Stimulated activated CD4-positive, alpha-beta T cell treated with anti-CD3 and anti-CD28 coated beads, Interleukin-4, amount 100 ng/mL, for 24 hours (primary cell): ENCODE measurements around the gene NRG2.

Experiments
- DNase-seq: peaks from one replicate; pipeline ENCODE4 v3.0.0-alpha.2; 2020

NRG2 gene

DNA sequence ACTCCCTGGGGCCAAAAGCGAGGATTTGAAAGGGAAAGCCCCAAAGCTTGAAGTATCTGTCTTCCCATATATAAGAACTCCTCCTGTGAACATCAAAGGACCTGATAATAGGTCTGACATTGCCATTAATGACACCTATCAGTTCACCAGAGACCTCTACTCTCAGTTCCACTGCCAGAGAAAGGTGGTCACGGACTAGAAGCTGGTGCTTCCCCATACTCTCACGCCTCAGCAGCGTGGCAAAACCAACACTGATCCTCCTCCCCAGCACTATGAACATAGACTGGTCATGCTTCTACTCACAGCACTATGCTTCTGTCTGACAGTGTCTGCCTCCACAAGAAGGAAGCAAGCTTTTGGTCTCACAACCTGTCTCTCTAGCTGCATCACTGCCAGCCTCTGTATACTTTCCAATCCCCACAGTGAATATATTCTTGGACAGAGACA is 37.9 kb downstream of the NRG2 start:
- DNase-seq, result no peak

DNA sequence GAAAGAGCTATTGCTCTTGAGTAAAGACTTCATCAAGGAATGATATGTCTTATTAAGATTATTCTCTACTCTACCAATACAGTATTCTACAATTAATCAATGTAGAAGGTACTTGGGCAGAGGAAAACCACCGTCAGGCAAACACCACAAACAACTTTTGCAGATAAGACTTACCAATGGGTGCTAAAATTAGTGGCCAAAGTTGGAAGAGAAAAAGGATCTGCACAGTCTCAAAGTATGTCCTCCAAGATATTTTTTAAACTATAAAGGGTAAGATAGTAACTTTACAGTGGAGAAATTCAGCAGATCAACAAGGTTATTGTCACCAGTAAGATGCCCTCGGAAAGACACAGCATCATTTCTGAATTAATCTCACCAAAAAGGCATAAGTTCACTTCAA is 38.9 kb downstream of the NRG2 start:
- no peak for DNase-seq

DNA sequence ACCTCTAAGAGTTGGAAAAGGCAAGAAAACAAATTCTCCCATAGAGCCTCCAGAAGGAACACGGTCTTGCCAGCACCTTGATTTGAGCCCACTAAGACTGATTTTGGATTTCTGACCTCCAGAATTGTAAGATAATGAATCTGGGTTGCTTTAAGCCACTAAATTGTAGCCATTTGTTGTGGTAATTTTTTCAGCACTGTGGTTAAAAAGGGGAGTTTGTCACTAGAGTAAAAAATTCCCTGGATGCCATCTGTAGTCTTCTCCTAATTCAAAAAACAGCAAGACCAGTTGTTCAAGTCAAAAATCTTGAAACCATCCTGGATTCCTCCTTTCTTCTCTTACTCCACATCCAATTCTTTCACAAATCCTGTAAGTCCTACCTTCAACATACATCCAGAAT is 39.6 kb downstream of the NRG2 start:
- no peak for DNase-seq

DNA sequence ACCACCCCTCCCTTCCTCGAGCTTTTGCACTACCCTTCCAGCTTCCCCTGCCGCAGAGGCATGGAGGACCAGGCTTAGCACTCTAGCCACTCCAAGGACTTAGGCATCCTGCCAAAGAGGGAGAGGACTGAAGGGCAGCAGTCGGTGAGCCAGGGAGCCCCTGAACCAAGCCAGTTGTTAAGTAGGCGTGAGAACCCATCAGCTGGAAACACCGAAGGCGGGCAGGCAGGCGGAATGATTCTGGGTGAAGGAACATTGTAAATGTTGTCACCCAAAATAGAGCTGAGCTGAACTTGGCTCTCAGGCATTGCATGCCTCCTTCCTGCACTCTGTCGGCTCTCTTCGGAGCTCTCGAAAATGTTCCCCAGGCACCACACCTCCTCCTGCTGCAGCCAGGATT is 42.8 kb downstream of the NRG2 start:
- DNase-seq, result no peak

DNA sequence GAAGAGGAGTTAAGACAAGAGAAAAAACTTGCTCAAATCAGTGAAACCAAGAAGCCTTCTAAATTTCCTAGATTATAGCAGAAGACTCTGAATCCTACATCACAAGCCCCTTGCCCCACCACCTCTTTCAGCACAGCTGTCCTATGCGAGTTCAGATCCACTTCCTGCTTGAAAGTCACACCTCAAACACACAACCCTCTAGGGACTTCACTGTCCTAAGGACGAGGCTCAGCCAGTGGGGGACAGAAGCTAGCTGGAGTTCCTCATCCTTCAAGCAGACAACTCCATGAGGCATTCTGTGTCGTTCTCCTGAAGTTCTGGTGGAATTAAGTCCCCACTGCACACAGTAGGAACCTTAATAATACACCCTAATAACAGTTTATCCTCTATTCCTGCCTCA is 44.3 kb downstream of the NRG2 start:
- DNase-seq, result no peak

DNA sequence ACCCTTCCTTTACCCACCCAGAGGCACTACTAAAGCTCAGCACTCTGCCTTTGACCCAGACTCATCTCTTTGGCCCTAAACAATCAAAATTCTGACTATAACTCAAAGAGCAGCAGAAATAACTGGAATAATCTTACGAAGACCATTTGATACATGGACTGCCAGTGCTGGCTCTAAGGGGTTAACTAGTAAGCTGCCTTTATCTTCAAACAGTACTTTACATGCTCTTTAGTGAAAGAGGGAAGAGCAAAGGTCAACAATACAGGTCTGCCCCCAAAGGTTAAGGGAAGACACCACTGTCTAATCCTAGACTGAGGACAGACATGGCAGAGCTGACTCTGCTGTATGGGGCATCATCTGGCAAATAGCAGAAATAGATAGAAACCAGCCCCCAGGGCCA is 45.8 kb downstream of the NRG2 start:
- DNase-seq, result no peak

DNA sequence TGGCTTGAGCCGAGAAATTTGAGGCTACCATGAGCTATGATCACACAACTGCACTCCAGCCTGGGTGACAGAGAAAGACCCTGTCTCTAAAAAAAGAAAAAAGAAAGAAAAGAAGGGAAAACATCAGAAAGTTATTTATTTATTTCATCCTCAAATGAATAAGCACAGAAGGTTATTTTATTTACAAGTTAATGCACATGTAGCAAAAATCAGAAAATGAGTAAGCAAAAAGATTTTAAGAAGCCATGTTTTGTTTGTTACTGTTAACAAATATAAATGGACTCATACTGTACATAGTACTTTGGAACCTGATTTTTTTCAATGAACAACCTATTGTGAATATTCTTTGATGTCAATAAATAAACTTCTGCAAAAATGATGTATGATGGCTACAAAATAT is 47.2 kb downstream of the NRG2 start:
- DNase-seq, result no peak

DNA sequence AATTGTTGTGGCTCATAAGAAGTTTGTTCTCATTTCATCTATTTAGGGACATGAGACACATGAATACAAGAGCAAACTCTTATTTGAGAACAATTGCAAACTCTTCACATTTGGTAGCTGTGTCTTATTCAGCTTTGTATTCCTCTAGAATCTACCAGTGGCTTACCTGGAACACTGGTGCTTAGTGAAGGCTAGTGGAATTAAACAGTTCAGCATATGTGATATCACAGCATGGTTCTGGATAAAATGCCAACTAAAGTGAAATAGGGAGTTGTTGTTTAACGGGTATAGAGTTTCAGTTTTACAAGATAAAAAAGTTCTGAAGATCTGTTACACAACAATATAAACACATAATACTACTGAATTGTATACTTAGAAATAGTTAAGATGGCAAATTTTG is 48.9 kb downstream of the NRG2 start:
- no peak for DNase-seq

DNA sequence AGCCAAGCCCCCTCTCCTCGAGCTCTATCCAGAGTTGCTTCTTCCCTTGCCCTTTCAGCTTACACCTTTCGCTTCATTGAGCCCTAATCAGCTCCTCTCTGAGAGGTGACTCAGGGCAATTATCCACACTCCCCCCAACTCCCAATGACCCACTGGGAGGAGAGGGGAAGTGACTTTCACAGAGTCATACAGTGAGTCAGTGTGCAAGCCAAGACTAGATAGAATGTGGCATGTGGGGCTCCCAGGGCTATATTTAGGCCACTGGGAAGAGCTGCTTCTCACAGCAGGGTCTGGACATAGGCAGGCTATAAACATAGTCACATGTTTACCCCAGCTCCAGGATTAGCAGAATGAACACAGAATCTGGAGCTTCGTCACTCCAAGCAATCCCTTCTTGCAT is 57.4 kb downstream of the NRG2 start:
- no peak for DNase-seq

DNA sequence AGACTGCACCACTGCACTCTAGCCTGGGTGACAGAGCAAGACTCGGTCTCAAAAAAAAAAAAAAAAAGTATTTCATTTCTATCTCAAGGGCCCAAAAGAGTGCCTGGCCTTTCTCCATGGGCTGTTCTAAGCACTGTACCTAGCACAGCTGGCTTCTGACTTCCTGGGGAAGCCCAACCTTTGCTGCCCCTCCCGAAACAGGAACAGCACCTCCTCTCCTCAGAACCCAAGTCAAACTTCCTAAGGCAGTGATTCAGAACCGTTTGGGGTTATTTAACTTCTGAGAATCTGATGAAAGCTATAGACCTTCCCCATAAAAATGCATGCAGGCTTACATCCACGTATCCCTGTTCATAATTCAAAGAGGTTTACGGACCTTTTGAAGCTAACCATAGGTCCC is 57.8 kb downstream of the NRG2 start:
- DNase-seq, result no peak

DNA sequence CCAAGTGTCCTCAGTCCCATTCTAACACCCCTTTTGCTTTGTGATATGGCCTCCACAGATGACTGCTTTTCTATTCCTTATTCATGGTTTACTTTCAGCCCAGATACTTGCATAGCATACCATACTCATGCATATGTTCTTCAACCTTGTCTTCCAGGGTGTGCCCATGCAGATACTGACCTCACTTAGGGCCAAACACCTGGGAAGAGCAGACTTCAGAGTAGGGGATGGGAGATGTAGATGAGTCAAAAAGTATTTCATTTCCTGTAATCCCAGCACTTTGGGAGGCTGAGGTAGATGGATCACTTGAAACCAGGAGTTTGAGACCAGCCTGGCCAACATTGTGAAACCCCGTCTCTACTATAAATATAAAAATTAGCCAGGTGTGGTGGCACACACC is 58.3 kb downstream of the NRG2 start:
- no peak for DNase-seq

DNA sequence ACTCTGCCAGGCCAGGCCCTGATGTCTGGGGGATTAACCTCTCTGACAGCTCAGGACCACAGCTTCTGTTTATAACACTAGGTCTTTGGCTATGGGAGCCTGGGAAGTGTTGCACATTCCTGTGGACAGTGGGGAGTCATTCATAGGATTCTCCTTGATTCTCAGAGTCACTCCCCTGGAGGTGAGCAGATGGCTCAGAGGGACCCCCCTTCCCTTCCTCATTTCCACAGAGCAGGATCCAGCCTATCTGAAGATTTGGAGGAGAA is 60.2 kb downstream of the NRG2 start:
- no peak for DNase-seq

DNA sequence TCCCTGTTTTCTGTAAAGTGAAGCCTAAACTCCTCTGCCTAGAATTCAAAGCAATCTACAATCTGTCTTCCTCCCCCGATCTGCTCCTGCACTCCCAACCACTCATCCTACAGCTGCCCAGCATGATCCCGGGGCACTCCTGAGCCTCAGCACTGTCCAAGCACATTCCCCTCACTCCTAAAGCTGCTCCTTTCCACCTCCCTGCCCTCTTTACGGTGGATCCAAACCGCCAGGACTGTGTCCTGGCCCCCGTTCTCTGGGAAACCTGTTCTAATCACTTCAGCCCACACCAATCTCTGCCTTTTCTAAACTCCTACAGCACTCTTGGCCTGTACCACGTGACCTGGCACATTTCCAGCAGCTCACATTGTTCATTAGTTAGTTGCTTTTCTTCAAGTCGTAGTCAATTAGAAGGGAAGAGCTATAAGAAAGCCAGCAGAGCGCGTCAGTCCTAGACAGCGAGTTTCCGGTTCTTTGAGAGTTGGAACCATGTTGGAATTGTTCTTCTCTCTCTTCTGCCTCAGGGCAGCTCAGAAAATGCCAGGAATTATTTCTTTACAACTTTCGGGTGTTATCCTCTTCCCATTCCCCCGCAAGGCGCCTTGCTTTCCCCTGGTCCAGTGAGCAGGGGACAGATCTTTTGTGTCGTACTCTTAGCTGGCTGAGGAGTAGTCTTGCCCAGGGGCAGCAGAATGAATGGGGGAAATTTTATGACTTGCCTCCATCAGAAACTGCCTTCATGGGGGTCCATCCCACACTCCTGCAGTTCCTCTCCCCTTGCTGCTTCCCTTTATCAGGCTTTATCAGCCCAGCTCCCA is 60.7 kb downstream of the NRG2 start:
- DNase-seq, result no peak

DNA sequence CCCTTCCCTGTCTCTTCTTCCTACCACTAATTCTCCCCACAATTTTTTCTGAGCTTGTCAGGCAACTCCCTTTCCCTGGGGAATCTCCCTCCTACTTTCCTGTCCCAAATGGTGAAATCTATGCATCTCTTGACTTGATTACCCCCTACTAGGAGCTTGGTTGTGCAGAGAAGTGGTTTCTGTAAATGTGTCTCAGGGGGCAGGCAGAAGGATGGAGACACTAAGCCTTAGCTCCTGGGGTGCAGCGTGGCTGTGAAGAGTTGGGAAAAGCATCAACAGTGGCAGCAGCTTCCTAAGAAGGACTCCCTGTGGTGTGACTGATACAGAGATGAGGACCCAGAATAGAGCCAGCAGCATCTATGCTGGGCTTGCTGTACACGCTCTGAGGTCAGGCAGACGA is 62.3 kb downstream of the NRG2 start:
- DNase-seq, result no peak

DNA sequence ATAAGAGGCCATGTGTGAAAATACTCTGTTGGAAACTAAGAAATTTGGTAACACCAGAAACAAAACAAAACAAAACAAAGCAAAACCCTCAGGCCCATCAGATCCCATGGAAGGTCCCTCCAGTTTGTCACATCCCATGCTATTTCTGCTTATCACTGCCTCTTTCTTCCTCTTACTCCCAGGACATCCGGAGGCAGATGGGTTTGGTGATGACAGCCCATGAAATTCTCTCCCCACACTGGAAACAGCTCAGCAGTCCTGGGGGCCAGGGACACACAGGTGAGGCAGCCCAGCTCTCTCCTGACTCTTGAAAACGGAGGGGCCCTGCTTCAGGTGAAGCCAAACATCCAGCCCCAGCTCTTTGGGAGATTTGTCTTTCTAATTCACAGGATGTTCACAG is 63.2 kb downstream of the NRG2 start:
- DNase-seq, result no peak

DNA sequence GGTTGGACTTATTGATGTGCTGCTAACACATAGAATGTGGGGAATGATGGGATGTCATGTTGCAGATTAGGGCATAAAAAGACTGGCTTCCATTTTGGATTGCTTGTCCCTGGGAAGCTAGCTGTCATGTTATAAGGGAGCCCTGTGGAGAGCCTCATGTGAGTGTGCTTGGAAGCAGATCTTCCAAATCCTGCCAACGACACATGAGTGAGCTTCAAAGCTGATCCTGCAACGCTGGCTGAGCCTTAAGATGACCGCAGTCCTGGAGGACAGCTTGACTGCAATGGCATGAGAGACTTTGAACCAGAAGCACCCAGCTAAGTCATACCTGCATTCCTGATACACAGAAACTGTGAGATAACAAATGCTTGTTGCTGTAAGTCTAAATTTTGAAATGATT is 63.6 kb downstream of the NRG2 start:
- DNase-seq, result no peak

DNA sequence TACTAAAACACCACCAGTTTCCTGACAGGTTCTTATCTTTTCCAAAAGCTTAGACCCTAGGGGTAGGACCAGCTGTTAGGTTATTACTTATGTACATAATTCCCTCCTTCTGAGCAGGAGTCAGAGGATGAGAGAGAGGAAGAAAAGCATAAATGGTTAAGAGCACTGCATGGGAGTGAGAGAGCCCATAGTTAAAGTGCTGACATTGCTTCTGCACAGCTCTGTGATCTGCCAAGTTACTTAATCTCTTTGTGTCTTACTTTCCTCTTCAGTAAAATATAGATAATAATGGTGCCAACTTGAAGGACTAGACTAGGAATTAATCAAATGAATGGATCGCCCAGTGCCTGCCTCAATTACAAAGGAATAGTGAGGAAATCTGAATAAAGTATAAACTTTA is 66.4 kb downstream of the NRG2 start:
- no peak for DNase-seq

DNA sequence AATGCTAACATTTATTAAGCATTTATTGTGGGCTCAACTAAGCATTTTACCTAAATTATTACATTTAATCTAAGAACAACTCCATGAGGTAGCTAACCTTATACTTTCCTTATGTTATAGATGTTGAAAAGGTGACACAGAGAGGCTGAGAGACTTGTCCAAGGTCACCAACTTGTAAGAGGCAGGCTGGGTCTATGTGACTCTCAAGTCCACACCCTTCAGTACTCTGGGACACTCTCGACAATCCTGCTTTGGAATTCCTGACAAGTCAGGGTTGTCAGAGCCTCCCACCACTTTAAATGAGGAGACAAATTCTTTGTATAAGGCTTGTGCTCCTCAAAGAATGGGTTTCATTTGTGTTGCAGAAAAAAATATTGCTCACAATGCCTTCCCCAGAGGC is 67.2 kb downstream of the NRG2 start:
- DNase-seq, result no peak

DNA sequence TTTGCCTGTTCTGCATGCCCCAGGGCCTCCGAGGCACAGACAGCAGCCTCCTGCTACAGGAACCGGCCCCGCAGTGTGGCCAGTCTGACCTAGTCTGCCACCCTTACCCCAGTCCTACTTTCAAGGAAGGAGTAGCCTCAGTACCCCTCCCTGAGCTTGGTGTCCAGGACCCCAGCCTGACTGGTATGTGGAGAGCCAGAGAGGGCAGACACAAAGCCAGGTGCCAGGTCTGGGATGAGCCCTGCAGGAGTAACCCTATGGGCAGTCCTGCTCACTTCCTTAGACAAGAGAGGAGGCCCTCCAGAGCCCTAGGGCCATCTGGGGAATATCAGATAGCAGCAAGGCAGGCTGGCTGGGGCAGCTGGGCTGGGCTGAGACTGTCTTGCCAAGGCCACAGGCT is 67.8 kb downstream of the NRG2 start:
- no peak for DNase-seq

DNA sequence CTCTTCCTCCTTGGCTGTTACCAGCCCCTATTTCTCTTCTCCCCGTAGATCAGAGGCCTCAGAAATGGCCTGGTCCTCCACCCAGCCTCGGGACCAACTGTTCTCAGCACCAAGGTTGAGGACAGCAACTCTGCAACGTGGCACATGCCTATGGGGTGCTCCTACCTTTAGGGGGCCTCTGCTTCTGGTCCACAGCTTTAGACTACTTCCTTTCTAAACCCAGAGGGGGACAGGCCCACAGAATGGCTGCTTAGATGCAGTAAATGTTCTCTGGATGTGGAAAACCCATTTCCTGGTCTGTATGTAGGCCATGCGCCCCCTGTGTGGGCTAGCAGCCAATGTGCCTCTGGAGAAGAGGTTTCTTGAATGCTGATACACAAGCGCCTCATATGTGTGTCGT is 68.4 kb downstream of the NRG2 start:
- DNase-seq, result no peak

DNA sequence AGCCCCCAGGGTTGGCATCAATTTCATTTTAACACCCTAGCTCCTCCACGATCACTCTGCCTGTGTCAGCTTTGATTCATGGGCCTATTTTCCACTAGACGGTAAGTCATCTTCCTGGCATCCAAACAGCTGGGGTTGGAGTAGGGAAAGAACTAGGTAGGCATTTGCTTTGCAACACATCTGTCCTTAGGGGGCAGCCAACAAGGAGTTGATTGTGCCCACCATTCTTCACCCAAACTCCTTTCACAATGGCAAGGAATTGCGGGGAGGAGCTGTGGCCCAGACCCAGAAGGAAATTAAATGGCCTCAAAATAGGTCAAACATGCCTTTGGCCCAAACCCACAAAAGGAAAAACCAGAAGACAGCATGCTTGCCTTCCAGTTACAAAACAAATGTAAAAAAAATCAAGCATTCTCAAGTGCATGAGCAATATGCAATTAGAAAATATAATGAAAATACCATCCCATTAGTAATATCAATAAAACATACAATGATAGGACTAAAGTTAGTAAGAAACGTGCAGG is 71.8 kb downstream of the NRG2 start:
- no peak for DNase-seq

DNA sequence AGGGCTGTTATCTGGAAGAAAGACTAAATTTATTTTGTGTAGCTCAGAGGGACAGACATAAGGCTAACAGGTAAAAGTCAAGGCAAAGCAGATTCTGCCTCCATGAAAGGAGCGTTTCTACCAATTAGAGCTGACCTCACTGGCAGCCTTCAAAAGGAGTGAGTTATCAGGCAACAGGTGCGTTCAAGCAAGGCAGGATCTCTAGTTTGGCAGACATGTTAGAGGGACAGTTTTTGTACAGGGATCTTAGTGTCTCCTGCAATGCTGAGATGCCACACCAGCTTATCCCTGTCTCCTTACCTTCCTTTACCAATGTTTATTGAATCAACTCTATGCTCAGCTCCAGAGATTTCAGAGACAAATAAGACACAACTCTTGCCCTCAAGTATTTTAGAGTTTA is 73.8 kb downstream of the NRG2 start:
- no peak for DNase-seq

DNA sequence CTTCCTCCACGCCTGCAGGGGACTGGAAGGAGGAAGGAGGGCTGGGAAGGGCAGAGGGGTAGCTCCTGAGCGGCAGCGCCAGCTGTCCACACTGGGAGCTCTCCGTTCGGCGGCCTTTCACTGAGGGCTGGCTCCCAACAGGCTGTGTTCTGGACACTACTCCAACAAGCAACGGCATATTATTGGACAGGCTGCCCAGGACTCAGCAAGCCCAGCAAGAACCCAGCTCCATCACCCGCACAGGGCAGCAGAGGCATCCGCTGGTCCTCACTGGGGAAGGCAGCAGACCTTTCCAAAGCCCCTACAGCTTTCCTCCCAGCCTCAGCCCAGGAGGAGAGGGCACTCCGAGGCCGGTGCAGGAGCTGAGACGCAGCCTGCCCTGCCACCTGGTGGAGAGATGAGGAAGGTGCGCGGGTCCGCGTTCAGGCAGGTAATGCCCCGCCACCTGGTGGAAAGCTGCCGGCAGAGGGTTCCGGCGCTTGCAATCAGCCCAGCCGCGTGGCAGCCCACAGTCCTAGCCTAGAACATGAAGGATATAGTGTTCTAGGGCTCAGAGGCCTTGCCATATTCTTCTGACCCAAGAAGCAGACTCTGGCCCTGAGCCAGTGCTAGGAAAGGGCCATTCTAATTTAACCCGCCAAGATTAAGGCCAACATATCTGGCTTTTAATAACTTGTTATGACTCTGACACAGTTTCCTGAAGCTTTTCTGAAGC is 74.4 kb downstream of the NRG2 start:
- peak; percentile 90 for DNase-seq

DNA sequence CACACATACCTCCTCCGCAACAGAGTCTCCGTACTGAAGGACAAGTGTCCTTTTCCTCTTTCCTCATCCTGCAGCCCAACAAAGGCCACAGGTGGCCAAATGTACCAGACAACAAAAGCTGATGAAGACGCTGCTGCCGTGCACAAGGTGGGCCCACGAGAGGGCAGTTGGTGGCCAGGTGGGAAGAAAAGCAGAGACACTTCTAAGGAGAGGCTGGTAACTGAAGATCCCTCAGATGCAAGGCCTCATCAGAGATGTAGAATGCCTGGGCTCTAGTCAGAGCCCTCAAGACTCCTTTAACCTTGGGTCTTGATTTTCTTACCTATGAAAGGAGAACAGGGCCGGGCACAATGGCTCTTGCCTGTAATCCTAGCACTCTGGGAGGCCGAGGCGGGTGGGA is 75.7 kb downstream of the NRG2 start:
- DNase-seq, result no peak

DNA sequence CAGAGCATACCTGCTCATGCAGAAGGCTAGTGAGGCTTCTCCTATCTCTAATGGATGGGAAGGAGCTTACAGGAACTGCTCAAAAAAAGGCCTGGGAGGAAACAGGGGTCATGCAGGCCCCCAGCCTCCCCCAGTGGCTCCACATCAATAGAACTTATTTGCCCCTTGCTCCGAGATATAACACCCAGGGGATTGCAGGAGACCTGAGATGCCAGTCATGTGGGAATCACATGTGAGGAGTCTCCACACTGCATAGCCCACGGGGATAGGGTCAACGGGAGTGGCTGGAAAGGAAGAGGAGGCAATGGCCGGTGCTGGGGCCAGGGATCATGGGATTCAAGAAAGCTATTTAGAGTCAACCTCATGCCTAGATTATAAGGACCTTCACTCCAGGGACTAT is 76.2 kb downstream of the NRG2 start:
- no peak for DNase-seq
